Central memory CD8-positive, alpha-beta T cell (primary cell): Measurements from ENCODE around the gene NECAB2.

Experiments used
- ATAC-seq: fragments of 150-1000 bp; cut with Tn5 transposase; replicated peaks from 2 replicates; pipeline ENCODE4 v1.10.0; 2022; ENCODE audit warnings: mild to moderate bottlenecking, moderate FRiP score, moderate number of reproducible peaks; ENCODE audit not compliant: poor library complexity, severe bottlenecking; ENCODE audit errors: extremely low read depth
- DNase-seq, 2 donors: peaks; one replicate each; pipeline ENCODE4 v3.0.0; 2021; ENCODE audit warnings: low spot score in 2 of 2
- H3K27ac Mint-ChIP-seq: one replicate; pipeline ENCODE4 v1.8.0; 2022; ENCODE audit warnings: low read depth, mild to moderate bottlenecking, moderate library complexity, mixed read lengths
- H3K27me3 Mint-ChIP-seq: one replicate; pipeline ENCODE4 v1.8.0; 2022; ENCODE audit warnings: mixed read lengths
- H3K36me3 Mint-ChIP-seq: one replicate; pipeline ENCODE4 v1.8.0; 2022; ENCODE audit warnings: mild to moderate bottlenecking, moderate library complexity, mixed read lengths; ENCODE audit not compliant: insufficient read depth
- H3K4me1 Mint-ChIP-seq: one replicate; pipeline ENCODE4 v1.8.0; 2022; ENCODE audit warnings: mixed read lengths
- H3K4me3 Mint-ChIP-seq: one replicate; pipeline ENCODE4 v1.8.0; 2022; ENCODE audit warnings: mild to moderate bottlenecking, moderate library complexity, mixed read lengths
- H3K9me3 Mint-ChIP-seq: one replicate; pipeline ENCODE4 v1.8.0; 2022; ENCODE audit warnings: mixed read lengths

NECAB2 gene

GRCh38 chr16:83978401-83978904, 10.4 kb downstream of the NECAB2 start:
- H3K4me3 Mint-ChIP-seq = no peak overlapping the region
- H3K4me1 Mint-ChIP-seq = no peaks in the 10 kb centered on the region
- DNase-seq = no peak
- no peak overlapping the region for H3K27ac Mint-ChIP-seq
- ATAC-seq = no peak
- H3K27me3 Mint-ChIP-seq = peaks cover 12% of the 10 kb centered on the region
- peaks cover 6% of the 10 kb centered on the region for H3K9me3 Mint-ChIP-seq
- H3K36me3 Mint-ChIP-seq = no peaks in the 10 kb centered on the region

- Mint-ChIP-seq H3K36me3 (no peaks in the 10 kb centered on the region), H3K27me3 (peaks cover 2% of the 10 kb centered on the region), H3K4me1 (no peaks in the 10 kb centered on the region), H3K9me3 (peaks cover 6% of the 10 kb centered on the region), H3K27ac (no peak overlapping the region), H3K4me3 (no peak overlapping the region)
- ATAC-seq = no peak
- DNase-seq = no peak
Observed at GRCh38 chr16:83979441-83979840, 11.4 kb downstream of the NECAB2 start.

- no peaks in the 10 kb centered on the region for H3K36me3 Mint-ChIP-seq
- DNase-seq (no peak), ATAC-seq (no peak)
- H3K27ac Mint-ChIP-seq = no peak overlapping the region
- H3K27me3 Mint-ChIP-seq = no peaks in the 10 kb centered on the region
- no peaks in the 10 kb centered on the region for H3K4me1 Mint-ChIP-seq
- no peak overlapping the region for H3K4me3 Mint-ChIP-seq
- peaks cover 6% of the 10 kb centered on the region for H3K9me3 Mint-ChIP-seq
Observed at GRCh38 chr16:83980794-83981193, 12.8 kb downstream of the NECAB2 start.

GRCh38 chr16:83981799-83982198, 13.8 kb downstream of the NECAB2 start:
- no peak overlapping the region for H3K27ac Mint-ChIP-seq
- no peaks in the 10 kb centered on the region for H3K4me1 Mint-ChIP-seq
- peaks cover 6% of the 10 kb centered on the region for H3K9me3 Mint-ChIP-seq
- no peak overlapping the region for H3K4me3 Mint-ChIP-seq
- H3K27me3 Mint-ChIP-seq = peaks cover 10% of the 10 kb centered on the region
- no peak for ATAC-seq
- DNase-seq = no peak
- H3K36me3 Mint-ChIP-seq = no peaks in the 10 kb centered on the region

GRCh38 chr16:83983491-83983890, 15.4 kb downstream of the NECAB2 start:
- no peak for ATAC-seq
- Mint-ChIP-seq H3K9me3 (peaks cover 6% of the 10 kb centered on the region), H3K27ac (no peak overlapping the region), H3K4me1 (no peaks in the 10 kb centered on the region), H3K36me3 (no peaks in the 10 kb centered on the region), H3K4me3 (no peak overlapping the region), H3K27me3 (peaks cover 12% of the 10 kb centered on the region)
- DNase-seq = no peak

- H3K4me3 Mint-ChIP-seq = no peak overlapping the region
- H3K9me3 Mint-ChIP-seq = no peaks in the 10 kb centered on the region
- peaks cover 69% of the 10 kb centered on the region for H3K27me3 Mint-ChIP-seq
- H3K4me1 Mint-ChIP-seq = no peaks in the 10 kb centered on the region
- no peaks in the 10 kb centered on the region for H3K36me3 Mint-ChIP-seq
- no peak overlapping the region for H3K27ac Mint-ChIP-seq
- ATAC-seq (no peak), DNase-seq (no peak)
Observed at GRCh38 chr16:83989300-83989699, 21.3 kb downstream of the NECAB2 start.

GRCh38 chr16:83990492-83990891, 22.4 kb downstream of the NECAB2 start:
- Mint-ChIP-seq H3K27me3 (peaks cover 77% of the 10 kb centered on the region), H3K27ac (no peak overlapping the region), H3K9me3 (no peaks in the 10 kb centered on the region), H3K4me3 (no peak overlapping the region), H3K4me1 (no peaks in the 10 kb centered on the region), H3K36me3 (no peaks in the 10 kb centered on the region)
- DNase-seq (no peak), ATAC-seq (no peak)

- H3K4me1 Mint-ChIP-seq = no peaks in the 10 kb centered on the region
- H3K27ac Mint-ChIP-seq = no peak overlapping the region
- peaks cover 81% of the 10 kb centered on the region for H3K27me3 Mint-ChIP-seq
- no peaks in the 10 kb centered on the region for H3K36me3 Mint-ChIP-seq
- ATAC-seq = no peak
- no peak for DNase-seq
- H3K4me3 Mint-ChIP-seq = no peak overlapping the region
- no peaks in the 10 kb centered on the region for H3K9me3 Mint-ChIP-seq
Observed at GRCh38 chr16:83992624-83993023, 24.6 kb downstream of the NECAB2 start.

- Mint-ChIP-seq H3K27me3 (peaks cover 90% of the 10 kb centered on the region), H3K4me3 (no peak overlapping the region), H3K27ac (no peak overlapping the region), H3K4me1 (no peaks in the 10 kb centered on the region), H3K9me3 (no peaks in the 10 kb centered on the region), H3K36me3 (no peaks in the 10 kb centered on the region)
- DNase-seq = no peak
- ATAC-seq = no peak
Observed at GRCh38 chr16:83994087-83994486, 26.0 kb downstream of the NECAB2 start.

- H3K9me3 Mint-ChIP-seq = no peaks in the 10 kb centered on the region
- H3K4me3 Mint-ChIP-seq = no peak overlapping the region
- no peaks in the 10 kb centered on the region for H3K4me1 Mint-ChIP-seq
- ATAC-seq (no peak), DNase-seq (no peak)
- peaks cover 90% of the 10 kb centered on the region for H3K27me3 Mint-ChIP-seq
- H3K27ac Mint-ChIP-seq = no peak overlapping the region
- H3K36me3 Mint-ChIP-seq = no peaks in the 10 kb centered on the region
Observed at GRCh38 chr16:83994703-83995102, 26.7 kb downstream of the NECAB2 start.

- no peaks in the 10 kb centered on the region for H3K36me3 Mint-ChIP-seq
- no peak for DNase-seq
- H3K27ac Mint-ChIP-seq = no peak overlapping the region
- no peak for ATAC-seq
- H3K4me1 Mint-ChIP-seq = no peaks in the 10 kb centered on the region
- H3K27me3 Mint-ChIP-seq = peaks cover 90% of the 10 kb centered on the region
- no peak overlapping the region for H3K4me3 Mint-ChIP-seq
- no peaks in the 10 kb centered on the region for H3K9me3 Mint-ChIP-seq
Observed at GRCh38 chr16:83995754-83996153, 27.7 kb downstream of the NECAB2 start.

GRCh38 chr16:83996481-83997252, 28.6 kb downstream of the NECAB2 start:
- no peak for ATAC-seq
- Mint-ChIP-seq H3K27ac (no peak overlapping the region), H3K4me3 (no peak overlapping the region), H3K4me1 (no peaks in the 10 kb centered on the region), H3K27me3 (peaks cover 84% of the 10 kb centered on the region), H3K9me3 (no peaks in the 10 kb centered on the region), H3K36me3 (no peaks in the 10 kb centered on the region)
- DNase-seq = no peak

GRCh38 chr16:83998091-83998490, 30.0 kb downstream of the NECAB2 start:
- Mint-ChIP-seq H3K27me3 (peaks cover 84% of the 10 kb centered on the region), H3K9me3 (no peaks in the 10 kb centered on the region), H3K4me1 (no peaks in the 10 kb centered on the region), H3K27ac (no peak overlapping the region), H3K36me3 (no peaks in the 10 kb centered on the region), H3K4me3 (no peak overlapping the region)
- DNase-seq = no peak
- ATAC-seq = no peak
